Dedifferentiated amniotic fluid mesenchymal stem cell (primary cell): ENCODE results near the gene KIF26B.

Experiments
- DNase-seq: peaks from one replicate; pipeline ENCODE4 v3.0.0-alpha.2; 2016; ENCODE audit errors: extremely low spot score

KIF26B gene

GRCh38 chr1:245598524-245599305 is 443.9 kb downstream of the KIF26B start:
- no peak for DNase-seq

GRCh38 chr1:245599371-245600174 is 444.8 kb downstream of the KIF26B start:
- DNase-seq: peak; percentile 97

- no peak for DNase-seq
These were observed 445.9 kb downstream of the KIF26B start for GRCh38 chr1:245600658-245601057.

DNA sequence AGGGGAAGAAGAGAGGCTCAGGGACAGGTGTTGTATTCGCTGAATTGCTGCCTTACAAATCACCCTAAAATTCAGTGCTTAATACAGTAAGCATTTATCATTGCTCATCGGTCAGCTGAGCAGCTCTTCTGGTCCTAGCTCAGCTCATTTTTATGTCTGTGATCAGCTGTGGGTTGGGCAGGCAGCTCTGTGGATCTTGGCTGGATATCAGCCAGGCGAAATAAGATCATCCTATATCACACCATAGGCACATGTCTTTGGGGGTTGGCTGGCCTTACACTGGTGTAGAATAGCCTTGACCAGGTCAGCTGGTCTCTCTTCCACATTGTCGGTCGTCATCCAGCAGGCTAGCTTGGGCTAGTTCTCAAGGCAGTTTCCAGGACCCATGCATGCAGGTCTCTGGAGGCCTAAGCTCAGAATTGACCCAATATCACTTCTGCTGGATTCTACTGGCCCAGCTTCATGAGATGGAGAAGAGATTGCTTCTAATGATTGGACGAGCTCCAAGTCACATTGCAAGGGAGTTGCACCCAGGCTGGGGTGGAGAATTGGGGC is 448.6 kb downstream of the KIF26B start:
- DNase-seq: no peak

DNA sequence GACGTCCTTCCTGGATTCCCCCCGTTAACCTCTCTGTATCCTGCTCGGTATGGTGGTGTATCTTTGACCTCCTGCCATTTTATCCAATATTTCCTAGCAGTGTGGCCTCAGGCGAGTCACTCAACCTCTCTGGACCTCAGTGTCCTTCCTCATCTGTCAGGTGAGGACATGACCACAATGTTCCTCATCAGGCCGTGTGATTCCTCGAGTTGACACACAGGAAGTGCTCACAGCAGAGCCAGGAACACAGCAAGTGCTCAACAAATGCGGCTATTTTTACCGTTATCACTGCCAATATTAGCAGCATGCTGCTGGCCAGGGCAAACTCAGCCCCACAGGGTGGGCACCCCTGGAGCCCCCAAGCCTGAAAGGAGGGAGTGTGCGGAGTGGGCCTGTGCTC is 450.2 kb downstream of the KIF26B start:
- DNase-seq: no peak

DNA sequence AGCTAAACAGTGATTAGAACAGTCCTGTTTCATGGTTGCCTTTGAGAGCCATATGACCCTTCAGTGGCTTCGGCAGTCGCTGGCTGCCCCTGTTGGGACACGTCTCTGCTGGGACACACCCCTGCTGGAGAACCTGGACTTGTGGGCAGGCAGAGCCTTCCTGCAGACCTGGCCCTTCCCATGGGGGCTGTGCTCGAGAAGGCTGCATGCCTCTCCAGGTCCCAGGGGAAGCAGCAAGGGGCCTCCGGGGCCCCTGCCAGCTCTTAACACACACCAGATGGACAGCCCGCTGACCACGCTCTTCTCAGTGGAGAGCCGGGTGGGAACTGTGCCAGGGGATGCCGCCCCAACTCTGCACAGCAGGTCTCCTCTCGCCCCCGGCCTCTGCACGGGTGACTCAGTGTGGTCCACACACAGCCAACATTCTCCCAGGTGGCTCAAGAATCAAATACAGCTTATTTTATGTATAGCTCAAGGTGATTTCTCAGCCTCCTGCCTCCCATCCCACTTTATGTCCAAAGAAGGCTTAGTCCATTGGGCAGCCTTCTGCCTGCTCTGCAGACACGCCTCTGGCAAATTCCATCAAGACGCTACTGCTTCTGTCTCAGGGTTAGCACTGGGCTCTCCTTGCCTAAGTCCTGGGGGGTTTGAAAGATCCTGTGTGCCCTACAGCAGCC is 450.8 kb downstream of the KIF26B start:
- DNase-seq: peak; percentile 86

DNA sequence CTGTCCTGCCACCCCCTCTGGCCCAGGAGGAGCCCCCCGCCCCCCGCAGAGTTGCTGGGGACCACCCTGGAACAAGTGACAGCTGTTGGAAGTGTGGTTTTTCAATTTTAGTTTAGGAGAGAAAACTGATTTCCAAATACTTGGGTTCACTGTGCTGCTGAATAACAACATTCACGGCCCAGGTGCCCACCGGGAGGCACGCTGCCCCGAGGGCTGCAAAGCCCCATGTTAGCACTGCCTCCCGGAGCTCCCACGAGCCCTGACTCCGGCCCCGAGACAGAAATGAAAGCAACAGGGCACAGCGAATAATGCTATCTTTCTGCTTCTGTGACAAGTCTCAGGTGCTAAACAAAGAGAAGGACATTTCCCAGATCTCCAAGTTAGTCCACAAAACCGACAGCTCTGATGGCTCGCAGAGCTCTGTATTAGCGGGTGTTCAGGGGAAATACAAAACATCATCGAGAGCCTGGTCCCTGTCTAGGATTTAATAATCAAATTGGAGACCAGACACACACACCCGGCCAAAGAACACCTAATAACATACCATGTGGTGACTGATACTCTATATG is 451.5 kb downstream of the KIF26B start:
- DNase-seq: no peak

- no peak for DNase-seq
These were observed 453.5 kb downstream of the KIF26B start for GRCh38 chr1:245608271-245608670.

GRCh38 chr1:245609354-245610150 is 454.8 kb downstream of the KIF26B start:
- no peak for DNase-seq

GRCh38 chr1:245611251-245611650 is 456.5 kb downstream of the KIF26B start:
- no peak for DNase-seq

DNA sequence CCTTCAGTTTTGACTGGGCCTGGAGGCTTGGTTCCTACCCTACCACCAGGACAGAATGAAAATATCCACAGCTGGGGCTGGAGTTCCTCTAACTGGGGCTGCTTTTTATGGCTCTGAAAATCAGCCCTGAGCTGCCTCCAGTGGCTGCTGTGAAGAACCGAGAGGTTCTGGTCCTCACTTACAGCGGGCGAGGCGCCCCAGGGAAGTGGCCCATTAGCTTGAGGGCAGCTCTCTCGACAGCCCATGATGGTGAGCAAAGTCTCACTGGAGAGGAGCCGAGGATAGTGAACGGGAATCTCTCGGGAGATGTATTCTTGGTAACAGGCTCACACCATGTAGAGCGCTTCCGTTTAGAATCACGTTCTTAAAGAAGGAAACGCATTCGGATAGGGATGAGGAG is 459.7 kb downstream of the KIF26B start:
- no peak for DNase-seq

GRCh38 chr1:245615001-245615400 is 460.2 kb downstream of the KIF26B start:
- DNase-seq: peak; percentile 27

DNA sequence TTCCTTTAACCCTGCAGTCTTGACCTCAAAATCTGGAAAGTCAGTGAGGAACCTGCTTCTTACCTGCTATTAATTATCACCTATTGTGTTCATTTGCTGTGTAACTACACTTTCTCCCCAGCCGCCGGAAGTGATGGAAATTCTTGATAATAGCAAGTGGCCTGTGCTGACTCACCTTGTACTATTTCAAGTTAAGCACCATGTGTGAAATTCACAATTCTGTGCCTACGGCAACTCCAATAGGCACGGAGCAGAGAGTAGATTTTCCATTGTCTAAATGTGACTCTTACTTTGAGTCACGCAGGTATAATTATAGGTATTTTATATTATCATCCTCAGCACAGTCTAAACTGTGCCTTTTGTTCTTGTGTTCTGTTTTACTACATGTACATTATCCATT is 466.8 kb downstream of the KIF26B start:
- no peak for DNase-seq

- no peak for DNase-seq
These were observed 467.7 kb downstream of the KIF26B start for GRCh38 chr1:245622332-245623014.

DNA sequence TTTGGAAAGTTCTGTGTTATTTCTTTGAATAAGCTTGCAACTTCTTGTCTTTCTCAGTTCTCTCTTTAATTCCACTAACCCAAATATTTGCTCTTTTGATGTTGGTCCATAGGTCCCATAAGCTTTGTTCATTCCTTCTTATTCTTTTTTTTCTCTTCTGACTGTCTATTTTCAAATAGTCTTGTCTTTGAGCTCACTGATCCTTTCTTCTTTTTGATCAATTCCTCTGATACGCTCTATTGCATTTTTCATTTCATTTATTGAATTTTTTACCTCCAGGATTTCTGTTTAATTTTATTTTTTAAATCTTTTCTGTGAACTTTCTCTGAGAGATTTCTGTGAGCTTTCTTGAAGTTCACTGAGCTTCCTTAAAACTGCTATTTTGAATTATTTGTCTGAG is 486.6 kb downstream of the KIF26B start:
- no peak for DNase-seq

GRCh38 chr1:245645406-245645805 is 490.6 kb downstream of the KIF26B start:
- DNase-seq: no peak

GRCh38 chr1:245645894-245646293 is 491.1 kb downstream of the KIF26B start:
- DNase-seq: no peak

DNA sequence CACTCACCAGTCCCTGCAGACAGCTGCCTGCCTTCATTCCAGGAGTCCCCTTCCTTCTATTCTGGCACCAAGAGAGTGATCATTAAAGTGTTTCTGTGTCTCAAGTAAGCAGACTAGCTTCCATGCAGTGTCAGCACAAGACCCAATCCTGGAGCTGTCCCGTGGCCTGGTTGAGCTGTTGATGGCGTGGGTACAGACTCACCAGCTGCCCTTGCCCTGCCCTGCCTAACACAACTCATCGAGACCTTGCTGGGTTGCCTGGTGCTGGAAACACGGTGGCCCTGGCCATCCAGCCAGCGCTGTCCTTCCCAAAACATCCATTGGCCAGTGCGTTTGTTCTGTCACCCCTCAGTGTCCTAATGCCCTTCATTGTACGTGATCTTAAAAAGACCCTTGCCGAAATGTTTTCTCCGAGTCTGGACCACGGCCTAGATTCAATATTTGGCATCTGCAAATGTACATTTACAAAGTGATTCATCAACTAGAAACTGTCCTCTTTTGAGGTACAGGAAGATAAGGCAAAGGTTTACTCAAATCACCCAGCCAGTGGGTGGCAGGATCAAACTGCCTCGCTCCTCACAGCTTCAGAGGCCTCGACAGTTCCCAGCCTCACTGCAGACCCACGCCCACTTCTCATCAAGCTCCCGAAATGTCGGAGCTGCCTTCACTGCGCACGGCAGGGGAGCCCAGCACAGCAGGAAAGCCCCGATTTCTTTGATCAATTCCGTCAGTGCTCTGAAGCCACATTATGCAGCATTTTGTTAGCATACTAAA is 494.2 kb downstream of the KIF26B start:
- DNase-seq: no peak

DNA sequence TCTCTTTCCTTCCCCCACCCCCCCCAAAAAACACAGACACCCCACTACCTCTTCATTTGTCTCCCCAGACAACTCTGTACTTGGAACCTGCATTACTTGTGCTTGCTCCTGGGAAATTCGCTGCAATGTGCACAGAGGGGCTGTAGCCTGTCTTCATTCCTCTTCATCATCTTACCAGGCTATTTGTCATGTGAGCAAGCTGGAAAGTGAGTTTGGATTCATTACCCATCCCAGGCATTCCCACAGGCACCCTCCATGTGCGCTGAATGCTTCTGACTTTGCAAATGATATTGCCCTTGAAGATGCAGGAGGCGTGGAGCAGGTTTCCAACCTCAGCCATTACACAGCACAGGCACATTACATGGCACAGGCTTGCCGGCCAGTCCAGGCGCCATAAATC is 494.9 kb downstream of the KIF26B start:
- DNase-seq: no peak
